SK-N-SH treated with all-trans-retinoic acid at 6 μM for 48 hours (cell line): ENCODE results near the gene TTC39B.

Experiments
- ARNTL ChIP-seq: fragments of 450-650 bp; formaldehyde crosslinking; IDR thresholded peaks from 2 replicates; pipeline ENCODE4 v1.5.0; 2020; ENCODE audit warnings: low read depth, mild to moderate bottlenecking, moderate library complexity, borderline replicate concordance
- GLIS3 ChIP-seq: fragments of 250-450 bp; sonication (Bioruptor Pico); IDR thresholded peaks from 2 replicates; pipeline ENCODE4 v1.5.0; 2020; ENCODE audit warnings: mild to moderate bottlenecking, moderate library complexity
- ISL1 ChIP-seq: fragments of 250-450 bp; sonication (Bioruptor Pico); IDR thresholded peaks from 2 replicates; pipeline ENCODE4 v2.1.2; 2022; ENCODE audit warnings: mild to moderate bottlenecking, moderate library complexity
- OSR1 ChIP-seq: fragments of 250-450 bp; sonication (Bioruptor Pico); IDR thresholded peaks from 2 replicates; pipeline ENCODE4 v1.8.0; 2022; ENCODE audit warnings: moderate library complexity, mild to moderate bottlenecking, inconsistent platforms
- RARB ChIP-seq: fragments of 250-450 bp; sonication (Bioruptor Pico); IDR thresholded peaks from 2 replicates; pipeline ENCODE4 v1.8.0; 2021; ENCODE audit warnings: mild to moderate bottlenecking, moderate library complexity
- SNAI2 ChIP-seq: fragments of 250-450 bp; sonication (Bioruptor Pico); IDR thresholded peaks from 2 replicates; pipeline ENCODE4 v1.5.0; 2020; ENCODE audit warnings: mild to moderate bottlenecking, moderate library complexity
- ZC3H10 ChIP-seq: fragments of 250-450 bp; sonication (Bioruptor Pico); IDR thresholded peaks from 2 replicates; pipeline ENCODE4 v1.5.1; 2021; ENCODE audit warnings: mild to moderate bottlenecking, moderate library complexity
- ZFP3 ChIP-seq: fragments of 250-450 bp; sonication (Bioruptor Pico); IDR thresholded peaks from 2 replicates; pipeline ENCODE4 v1.5.0; 2020; ENCODE audit warnings: mild to moderate bottlenecking, moderate library complexity
- ZFP30 ChIP-seq: fragments of 450-650 bp; formaldehyde crosslinking; IDR thresholded peaks from 2 replicates; pipeline ENCODE4 v1.5.0; 2022; ENCODE audit warnings: mild to moderate bottlenecking, moderate library complexity
- TF ChIP-seq, protein P1 (sequence below): fragments of 250-450 bp; sonication (Bioruptor Pico); IDR thresholded peaks from 2 replicates; pipeline ENCODE4 v1.5.1; 2020; ENCODE audit warnings: low read depth, mild to moderate bottlenecking, moderate library complexity
- TF ChIP-seq, protein P2 (sequence below): fragments of 250-450 bp; sonication (Bioruptor Pico); IDR thresholded peaks from 2 replicates; pipeline ENCODE4 v1.8.0; 2021; ENCODE audit warnings: low read depth, mild to moderate bottlenecking, moderate library complexity, borderline replicate concordance

DNA sequence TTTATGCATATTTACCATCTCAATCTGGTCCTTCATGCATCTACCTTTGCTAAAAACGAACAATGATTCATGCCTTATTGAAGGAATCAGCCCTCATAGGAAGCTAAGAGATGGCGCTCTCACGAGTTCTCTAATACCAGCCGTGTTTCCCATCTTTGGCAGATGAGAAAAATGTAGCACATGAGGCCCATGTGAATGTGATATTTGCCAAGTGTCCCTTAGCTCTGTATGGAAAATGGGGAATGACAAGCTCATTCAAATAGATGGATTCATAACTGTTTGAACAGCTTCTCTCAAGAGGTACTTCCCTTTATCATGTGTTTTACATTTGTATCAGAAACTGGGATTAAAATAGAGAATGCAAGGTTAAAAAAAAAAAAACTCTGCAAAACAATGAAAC lies 66.1 kb downstream of the TTC39B start:
- TF ChIP-seq SNAI2 (CRISPR knock-in tag) = no peak
- no peak for TF ChIP-seq ZFP30 (CRISPR knock-in tag)
- no peak for TF ChIP-seq OSR1
- no peak for TF ChIP-seq RARB (CRISPR knock-in tag)
- TF ChIP-seq ZFP3 (CRISPR knock-in tag) = no peak
- TF ChIP-seq, protein P1, sequence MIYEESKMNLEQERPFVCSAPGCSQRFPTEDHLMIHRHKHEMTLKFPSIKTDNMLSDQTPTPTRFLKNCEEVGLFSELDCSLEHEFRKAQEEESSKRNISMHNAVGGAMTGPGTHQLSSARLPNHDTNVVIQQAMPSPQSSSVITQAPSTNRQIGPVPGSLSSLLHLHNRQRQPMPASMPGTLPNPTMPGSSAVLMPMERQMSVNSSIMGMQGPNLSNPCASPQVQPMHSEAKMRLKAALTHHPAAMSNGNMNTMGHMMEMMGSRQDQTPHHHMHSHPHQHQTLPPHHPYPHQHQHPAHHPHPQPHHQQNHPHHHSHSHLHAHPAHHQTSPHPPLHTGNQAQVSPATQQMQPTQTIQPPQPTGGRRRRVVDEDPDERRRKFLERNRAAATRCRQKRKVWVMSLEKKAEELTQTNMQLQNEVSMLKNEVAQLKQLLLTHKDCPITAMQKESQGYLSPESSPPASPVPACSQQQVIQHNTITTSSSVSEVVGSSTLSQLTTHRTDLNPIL (CRISPR knock-in tag) = no peak
- TF ChIP-seq ZC3H10 (CRISPR knock-in tag) = no peak
- no peak for TF ChIP-seq GLIS3 (CRISPR knock-in tag)
- no peak for TF ChIP-seq ISL1 (CRISPR knock-in tag)
- TF ChIP-seq, protein P2, sequence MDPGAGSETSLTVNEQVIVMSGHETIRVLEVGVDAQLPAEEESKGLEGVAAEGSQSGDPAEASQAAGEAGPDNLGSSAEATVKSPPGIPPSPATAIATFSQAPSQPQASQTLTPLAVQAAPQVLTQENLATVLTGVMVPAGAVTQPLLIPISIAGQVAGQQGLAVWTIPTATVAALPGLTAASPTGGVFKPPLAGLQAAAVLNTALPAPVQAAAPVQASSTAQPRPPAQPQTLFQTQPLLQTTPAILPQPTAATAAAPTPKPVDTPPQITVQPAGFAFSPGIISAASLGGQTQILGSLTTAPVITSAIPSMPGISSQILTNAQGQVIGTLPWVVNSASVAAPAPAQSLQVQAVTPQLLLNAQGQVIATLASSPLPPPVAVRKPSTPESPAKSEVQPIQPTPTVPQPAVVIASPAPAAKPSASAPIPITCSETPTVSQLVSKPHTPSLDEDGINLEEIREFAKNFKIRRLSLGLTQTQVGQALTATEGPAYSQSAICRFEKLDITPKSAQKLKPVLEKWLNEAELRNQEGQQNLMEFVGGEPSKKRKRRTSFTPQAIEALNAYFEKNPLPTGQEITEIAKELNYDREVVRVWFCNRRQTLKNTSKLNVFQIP (CRISPR knock-in tag) = no peak
- no peak for TF ChIP-seq ARNTL (CRISPR knock-in tag)
